ENCODE results near the gene RGS7BP. TPM values are rescaled to one million over a fixed set of nuclear protein-coding genes. Genes with fewer than 3 reads are reported as not detected.

The RGS7BP gene
- total RNA-seq, 1 donor, result 0.36 TPM

DNA sequence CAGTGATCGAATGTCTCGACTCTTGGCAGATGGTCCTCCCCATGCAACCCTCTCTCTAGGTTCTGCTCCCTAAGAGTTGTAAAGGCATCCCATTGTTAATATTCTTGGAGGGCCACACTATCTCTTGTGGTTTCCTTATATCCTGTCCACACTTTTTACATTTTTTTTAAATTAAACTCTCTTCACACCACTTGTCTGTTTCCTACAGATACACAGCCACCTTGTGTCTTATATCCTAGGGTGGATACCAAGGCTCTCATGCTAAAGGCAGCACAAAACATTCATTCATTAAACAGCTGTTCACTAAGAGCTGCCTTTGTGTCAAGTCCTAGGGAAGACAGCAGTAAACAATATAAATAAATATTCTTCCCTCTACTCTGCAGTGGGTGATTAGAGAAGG is 124.0 kb downstream of the RGS7BP start:
- Histone ChIP-seq H3K4me3 (ENCODE audit: insufficient read depth, low read length) (no peak overlapping the region), H3K4me2 (ENCODE audit: insufficient read depth, low read length) (no peak overlapping the region), H3K27me3 (ENCODE audit: insufficient read depth, low read length) (peaks cover under 1% of the 10 kb centered on the region), H3K9me3 (ENCODE audit: low read depth, low read length) (no peaks in the 10 kb centered on the region), H3K79me2 (ENCODE audit: insufficient read depth, low read length) (no peaks in the 10 kb centered on the region), H3K36me3 (ENCODE audit: insufficient read depth, low read length) (no peaks in the 10 kb centered on the region), H3K4me1 (ENCODE audit: insufficient read depth, low read length) (peaks cover 10% of the 10 kb centered on the region), H2AFZ (ENCODE audit: low read length) (no peak overlapping the region), H4K20me1 (ENCODE audit: insufficient read depth, low read length) (no peaks in the 10 kb centered on the region), H3K27ac (ENCODE audit: low read depth, low read length) (no peak overlapping the region)
- no peak for TF ChIP-seq CTCF (IDR thresholded peaks at IDR 0.05; ENCODE audit: extremely low read depth, low read depth, low read length)
- no peak for DNase-seq (ENCODE audit: insufficient read length, low spot score, missing footprints)

DNA sequence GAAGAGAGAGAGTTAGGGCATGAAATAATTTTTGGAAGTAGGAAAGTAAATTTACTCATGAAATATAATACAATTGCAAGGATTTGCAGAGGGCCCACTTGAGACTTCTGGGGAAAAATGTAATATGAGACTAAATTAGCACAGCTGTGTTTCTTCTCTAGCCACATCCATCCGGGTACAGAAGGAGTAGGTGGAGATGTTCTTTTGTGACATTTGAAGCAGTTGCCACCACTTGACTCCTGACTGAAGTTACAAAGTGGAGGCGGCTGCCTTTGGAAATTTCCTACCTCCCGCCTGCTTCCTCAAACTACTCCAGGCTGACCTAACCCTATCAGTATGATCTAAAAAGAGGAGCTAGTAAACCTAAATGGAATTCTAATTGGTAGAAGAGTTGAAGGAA is 126.4 kb downstream of the RGS7BP start:
- Histone ChIP-seq H3K4me1 (ENCODE audit: insufficient read depth, low read length) (peaks cover 10% of the 10 kb centered on the region), H4K20me1 (ENCODE audit: insufficient read depth, low read length) (no peaks in the 10 kb centered on the region), H3K27ac (ENCODE audit: low read depth, low read length) (no peak overlapping the region), H3K79me2 (ENCODE audit: insufficient read depth, low read length) (no peaks in the 10 kb centered on the region), H3K27me3 (ENCODE audit: insufficient read depth, low read length) (no peaks in the 10 kb centered on the region), H3K4me3 (ENCODE audit: insufficient read depth, low read length) (no peak overlapping the region), H3K36me3 (ENCODE audit: insufficient read depth, low read length) (no peaks in the 10 kb centered on the region), H3K9me3 (ENCODE audit: low read depth, low read length) (no peaks in the 10 kb centered on the region), H3K4me2 (ENCODE audit: insufficient read depth, low read length) (no peak overlapping the region), H2AFZ (ENCODE audit: low read length) (no peak overlapping the region)
- no peak for DNase-seq (ENCODE audit: insufficient read length, low spot score, missing footprints)
- no peak for TF ChIP-seq CTCF (IDR thresholded peaks at IDR 0.05; ENCODE audit: extremely low read depth, low read depth, low read length)

- Histone ChIP-seq H3K4me3 (ENCODE audit: insufficient read depth, low read length) (no peak overlapping the region), H3K9me3 (ENCODE audit: low read depth, low read length) (no peaks in the 10 kb centered on the region), H3K27ac (ENCODE audit: low read depth, low read length) (no peak overlapping the region), H2AFZ (ENCODE audit: low read length) (peak overlapping the region; percentile 25), H3K79me2 (ENCODE audit: insufficient read depth, low read length) (no peaks in the 10 kb centered on the region), H4K20me1 (ENCODE audit: insufficient read depth, low read length) (no peaks in the 10 kb centered on the region), H3K4me2 (ENCODE audit: insufficient read depth, low read length) (no peak overlapping the region), H3K4me1 (ENCODE audit: insufficient read depth, low read length) (peaks cover 7% of the 10 kb centered on the region), H3K27me3 (ENCODE audit: insufficient read depth, low read length) (no peaks in the 10 kb centered on the region), H3K36me3 (ENCODE audit: insufficient read depth, low read length) (no peaks in the 10 kb centered on the region)
- no peak for DNase-seq (ENCODE audit: insufficient read length, low spot score, missing footprints)
- TF ChIP-seq CTCF (IDR thresholded peaks at IDR 0.05; ENCODE audit: extremely low read depth, low read depth, low read length), result peak; percentile 71
Observed at GRCh38 chr5:64634997-64635686, 129.3 kb downstream of the RGS7BP start.

DNA sequence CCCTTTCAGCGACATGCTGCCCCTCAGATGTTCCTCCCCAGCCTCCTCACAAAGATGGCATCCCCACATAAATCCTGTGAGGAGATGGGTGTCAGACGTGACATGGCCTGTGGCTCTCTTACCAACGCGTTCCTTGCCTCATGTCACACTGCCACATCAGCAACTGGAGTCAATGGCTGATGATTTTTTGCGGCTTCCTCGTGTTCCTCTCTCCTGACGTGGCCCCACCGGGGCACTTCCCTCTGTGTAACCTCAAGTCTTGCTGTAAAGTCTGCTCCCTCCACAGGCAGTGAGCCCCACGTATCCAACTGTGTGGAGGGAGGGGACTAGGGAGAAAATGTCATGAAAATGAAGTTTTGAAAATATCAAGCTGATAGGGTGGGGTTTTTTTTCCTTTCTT is 131.3 kb downstream of the RGS7BP start:
- no peak for DNase-seq (ENCODE audit: insufficient read length, low spot score, missing footprints)
- H2AFZ ChIP-seq (ENCODE audit: low read length), result peak overlapping the region; percentile 91
- TF ChIP-seq CTCF (IDR thresholded peaks at IDR 0.05; ENCODE audit: extremely low read depth, low read depth, low read length), result no peak

More for the DNA sequence above, 131.3 kb downstream of the RGS7BP start:
- H3K27ac ChIP-seq (ENCODE audit: low read depth, low read length), result no peak overlapping the region
- H3K4me1 ChIP-seq (ENCODE audit: insufficient read depth, low read length), result peaks cover 4% of the 10 kb centered on the region
- no peak overlapping the region for H3K4me2 ChIP-seq (ENCODE audit: insufficient read depth, low read length)
- H3K9me3 ChIP-seq (ENCODE audit: low read depth, low read length), result no peaks in the 10 kb centered on the region
- no peaks in the 10 kb centered on the region for H3K36me3 ChIP-seq (ENCODE audit: insufficient read depth, low read length)
- no peak overlapping the region for H3K4me3 ChIP-seq (ENCODE audit: insufficient read depth, low read length)
- no peaks in the 10 kb centered on the region for H4K20me1 ChIP-seq (ENCODE audit: insufficient read depth, low read length)
- no peaks in the 10 kb centered on the region for H3K27me3 ChIP-seq (ENCODE audit: insufficient read depth, low read length)
- no peaks in the 10 kb centered on the region for H3K79me2 ChIP-seq (ENCODE audit: insufficient read depth, low read length)
